Activated CD4-positive, alpha-beta T cell treated with anti-CD3 and anti-CD28 coated beads for 36 hours (primary cell): ENCODE results near the gene RAD51B. TPM values are rescaled to one million over a fixed set of nuclear protein-coding genes. Genes with fewer than 3 reads are reported as not detected.

Experiments used
- ATAC-seq: fragments of 200-7000 bp; cut with Tn5 transposase; one replicate; pipeline ENCODE4 v1.10.0; 2021; ENCODE audit warnings: mild to moderate bottlenecking, moderate library complexity
- CTCF ChIA-PET: fragments of 350-600 bp; sonication (Branson Sonifier 250); formaldehyde crosslinking; loops from one replicate; lab custom pipeline; 2021; ENCODE audit warnings: antibody characterized with exemption; lab: Charles Lee
- POLR2A ChIA-PET: fragments of 350-600 bp; sonication (Branson Sonifier 250); formaldehyde crosslinking; loops from one replicate; lab custom pipeline; 2021; ENCODE audit warnings: antibody characterized with exemption, inconsistent platforms; lab: Charles Lee
- DNase-seq: peaks from one replicate; pipeline ENCODE4 v3.0.0-alpha.2; 2020
- H3K27ac Mint-ChIP-seq: one replicate; pipeline ENCODE4 v1.8.0; 2021; ENCODE audit warnings: mixed read lengths
- H3K27me3 Mint-ChIP-seq: one replicate; pipeline ENCODE4 v1.8.0; 2021; ENCODE audit warnings: mixed read lengths
- H3K36me3 Mint-ChIP-seq: one replicate; pipeline ENCODE4 v1.8.0; 2021; ENCODE audit warnings: low read depth, mixed read lengths
- H3K4me1 Mint-ChIP-seq: one replicate; pipeline ENCODE4 v1.8.0; 2021; ENCODE audit warnings: mixed read lengths
- H3K4me3 Mint-ChIP-seq: one replicate; pipeline ENCODE4 v1.8.0; 2021; ENCODE audit warnings: mild to moderate bottlenecking, moderate library complexity, mixed read lengths
- H3K9me3 Mint-ChIP-seq: one replicate; pipeline ENCODE4 v1.8.0; 2021; ENCODE audit warnings: low read depth, mixed read lengths
- intact Hi-C, 2 experiments: fragments of 100-400 bp; cut with DNase I in 1 of 2; cut with micrococcal nuclease in 1 of 2; formaldehyde crosslinking; loops; one replicate each; pipeline versions ENCODE4 v1.14.2 to v1.15.1; 2022 to 2024; cut with DNase I, micrococcal nuclease
- total RNA-seq, 2 experiments: library from RNA; stranded (reverse); gene quantifications; one replicate each; pipeline ENCODE4 v1.2.3, GENCODE V29; 2021

Gene RAD51B
- total RNA-seq, 2 experiments from 2014 or later = 26.4 to 39.9 TPM

DNA sequence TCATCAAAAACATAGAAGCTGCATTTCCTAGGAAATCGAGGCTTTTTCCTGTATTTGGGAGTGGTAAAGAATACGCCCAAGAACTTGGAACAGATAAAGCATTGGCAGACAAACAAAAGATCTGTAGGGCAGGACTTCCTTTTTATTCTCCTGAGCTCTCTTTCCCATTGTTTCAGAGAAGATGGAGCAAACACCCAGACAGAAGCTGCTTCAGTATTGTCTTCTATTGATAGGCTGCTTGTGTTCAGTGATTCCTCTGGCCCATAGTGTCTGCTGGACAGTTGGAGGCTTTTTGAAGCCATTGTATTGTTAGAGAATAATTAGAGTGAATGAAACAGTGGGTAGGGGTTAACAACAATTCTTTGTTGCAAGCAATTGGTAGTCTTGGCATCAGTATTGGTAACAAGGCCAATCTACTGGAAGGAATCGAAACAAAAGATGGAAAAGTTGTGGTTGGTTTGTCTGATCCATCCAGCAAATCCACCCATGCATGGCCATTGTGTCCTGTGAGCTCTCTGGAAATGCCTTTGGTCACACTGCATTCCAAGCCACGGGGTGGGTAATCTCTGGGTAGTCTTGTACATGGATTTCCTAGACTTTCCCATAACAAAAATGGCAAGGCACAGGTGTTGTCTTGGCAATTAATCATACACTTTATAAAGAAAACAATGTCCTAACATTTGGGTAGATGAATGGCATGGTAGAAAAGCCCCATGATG is 424.8 kb downstream of the RAD51B start:
- no peaks in the 10 kb centered on the region for H3K9me3 Mint-ChIP-seq
- POLR2A ChIA-PET = no interaction called here
- CTCF ChIA-PET = interaction anchor here (0.6 to 2.1 kb wide), 5 partner anchors 9 to 573 kb away, joined by 3 to 5 read pairs (median 3); no protein-coding TSS in a partner anchor
- ATAC-seq (no peak), DNase-seq (no peak)
- no peaks in the 10 kb centered on the region for H3K36me3 Mint-ChIP-seq
- H3K27me3 Mint-ChIP-seq = no peaks in the 10 kb centered on the region
- no peak overlapping the region for H3K4me3 Mint-ChIP-seq
- H3K27ac Mint-ChIP-seq = no peak overlapping the region
- intact Hi-C loops = no loop called here
- H3K4me1 Mint-ChIP-seq = peaks cover 17% of the 10 kb centered on the region

DNA sequence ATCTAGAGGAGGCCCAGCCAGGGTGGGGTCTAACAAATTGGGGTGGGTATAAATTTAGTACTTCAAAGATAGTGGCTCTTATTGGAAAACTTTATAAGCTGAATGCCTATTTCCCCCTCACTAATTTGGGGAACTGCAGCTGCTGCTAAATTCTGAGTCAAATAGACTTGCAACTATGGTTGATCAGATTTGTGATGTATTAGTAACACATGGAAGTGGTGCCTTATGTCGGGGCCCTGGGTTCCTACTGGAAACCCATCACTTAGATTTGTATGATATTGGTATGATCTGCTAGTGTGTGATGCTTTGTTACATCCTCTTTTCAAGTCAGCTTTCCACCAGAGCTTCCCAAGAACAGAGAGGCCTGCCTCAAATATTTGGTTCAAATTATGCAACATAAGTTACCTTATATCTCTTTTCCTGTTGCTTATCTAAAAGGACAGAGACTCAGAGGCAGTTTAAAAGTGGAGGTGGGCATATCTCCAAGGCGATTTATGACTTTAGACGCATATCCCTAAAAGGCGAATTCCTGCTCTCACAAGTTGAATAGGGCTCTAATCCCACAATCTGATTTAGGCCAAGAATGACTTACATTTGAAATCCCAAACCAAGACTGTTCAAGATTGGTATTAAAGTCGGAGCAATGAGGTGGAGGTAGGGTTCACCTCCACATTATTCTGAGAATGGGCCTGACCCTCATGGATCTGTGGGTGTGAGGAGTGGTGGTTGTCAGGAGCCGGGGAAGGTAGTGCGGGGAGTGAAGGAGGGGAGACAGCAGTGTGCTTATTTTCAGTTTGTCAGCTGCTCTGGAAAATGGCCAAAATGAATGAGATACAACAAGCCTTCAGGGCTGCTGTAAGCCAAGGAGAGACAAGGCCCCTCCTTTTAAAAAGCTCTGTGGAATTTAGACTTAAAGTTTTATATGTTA is 425.8 kb downstream of the RAD51B start:
- ChIA-PET POLR2A (no interaction called here), CTCF (interaction anchor here (2.1 to 6.0 kb wide), 2 partner anchors 11 to 543 kb away, joined by 5 to 61 read pairs; no protein-coding TSS in a partner anchor)
- ATAC-seq (no peak), DNase-seq (no peak)
- no peak overlapping the region for H3K4me3 Mint-ChIP-seq
- H3K27me3 Mint-ChIP-seq = no peaks in the 10 kb centered on the region
- H3K9me3 Mint-ChIP-seq = no peaks in the 10 kb centered on the region
- H3K4me1 Mint-ChIP-seq = peaks cover 27% of the 10 kb centered on the region
- H3K36me3 Mint-ChIP-seq = no peaks in the 10 kb centered on the region
- H3K27ac Mint-ChIP-seq = peak overlapping the region; percentile 4
- intact Hi-C loops = no loop called here

DNA sequence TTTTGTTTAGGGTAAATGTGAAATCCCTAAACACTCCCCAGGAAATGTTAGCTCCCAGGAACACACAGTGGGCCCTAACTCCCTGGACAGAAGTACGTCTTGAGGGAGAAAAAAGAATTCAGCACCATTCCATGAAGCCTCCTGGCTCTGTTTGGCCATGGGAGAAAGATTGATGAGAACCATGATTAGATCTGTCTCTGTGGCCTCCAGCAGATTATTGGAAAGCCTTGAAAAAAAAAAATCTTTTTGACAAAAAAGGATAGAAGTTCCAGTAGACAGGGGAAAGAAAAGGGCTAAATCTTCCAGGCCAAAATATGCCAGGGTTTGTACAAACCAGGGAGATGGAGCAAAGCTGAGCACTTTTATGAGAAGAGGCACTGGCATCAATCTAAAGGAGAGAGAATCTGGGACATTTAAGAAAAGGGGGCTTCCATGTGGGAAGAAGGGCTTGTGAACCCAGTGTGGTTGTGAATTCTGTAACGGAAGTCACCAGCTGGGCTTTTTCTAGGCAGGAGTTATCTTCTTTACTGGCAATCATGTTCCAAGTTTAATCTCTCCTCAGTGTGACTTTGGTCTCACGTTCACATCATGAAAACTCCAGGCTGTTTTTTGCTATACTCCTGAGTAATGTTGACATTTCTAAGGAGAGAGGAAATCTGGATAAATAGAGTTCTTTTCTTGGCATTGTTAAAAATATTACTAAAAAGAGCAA is 426.7 kb downstream of the RAD51B start:
- CTCF ChIA-PET = interaction anchor here (0.5 to 6.0 kb wide), 8 partner anchors 10 to 598 kb away, joined by 3 to 61 read pairs (median 5); no protein-coding TSS in a partner anchor
- no peak for DNase-seq
- intact Hi-C loops = no loop called here
- H3K4me3 Mint-ChIP-seq = no peak overlapping the region
- ATAC-seq = no peak
- no peaks in the 10 kb centered on the region for H3K9me3 Mint-ChIP-seq
- H3K4me1 Mint-ChIP-seq = peaks cover 35% of the 10 kb centered on the region
- H3K36me3 Mint-ChIP-seq = no peaks in the 10 kb centered on the region
- H3K27me3 Mint-ChIP-seq = no peaks in the 10 kb centered on the region
- POLR2A ChIA-PET = interaction anchor here (0.6 to 0.8 kb wide), 2 partner anchors 131 to 570 kb away, joined by 3 to 8 read pairs; no protein-coding TSS in a partner anchor
- H3K27ac Mint-ChIP-seq = no peak overlapping the region

DNA sequence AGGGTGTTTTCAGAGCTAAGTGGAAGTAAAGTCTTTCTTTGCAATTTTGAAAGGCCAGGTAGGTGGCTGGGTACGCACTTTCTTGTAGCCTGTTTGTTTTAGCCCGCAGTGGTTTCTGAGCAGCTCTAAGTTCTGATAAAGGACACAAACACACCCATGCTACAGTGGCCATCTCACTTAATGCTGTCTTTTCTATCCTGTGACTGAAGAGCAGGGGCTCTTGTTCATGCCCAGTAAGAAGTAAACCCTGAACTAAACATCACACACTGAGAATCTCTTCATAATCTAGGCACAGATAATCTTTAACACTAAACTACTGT is 427.2 kb downstream of the RAD51B start:
- Mint-ChIP-seq H3K4me3 (no peak overlapping the region), H3K4me1 (peaks cover 41% of the 10 kb centered on the region), H3K27me3 (no peaks in the 10 kb centered on the region), H3K9me3 (no peaks in the 10 kb centered on the region), H3K36me3 (no peaks in the 10 kb centered on the region), H3K27ac (no peak overlapping the region)
- intact Hi-C loops = no loop called here
- ChIA-PET POLR2A (interaction anchor here (0.5 to 0.8 kb wide), 3 partner anchors 130 to 1675 kb away, joined by 3 to 8 read pairs (median 3); no protein-coding TSS in a partner anchor), CTCF (interaction anchor here (0.5 to 6.0 kb wide), 10 partner anchors 20 to 597 kb away, joined by 3 to 61 read pairs (median 3); no protein-coding TSS in a partner anchor)
- DNase-seq (no peak), ATAC-seq (no peak)

DNA sequence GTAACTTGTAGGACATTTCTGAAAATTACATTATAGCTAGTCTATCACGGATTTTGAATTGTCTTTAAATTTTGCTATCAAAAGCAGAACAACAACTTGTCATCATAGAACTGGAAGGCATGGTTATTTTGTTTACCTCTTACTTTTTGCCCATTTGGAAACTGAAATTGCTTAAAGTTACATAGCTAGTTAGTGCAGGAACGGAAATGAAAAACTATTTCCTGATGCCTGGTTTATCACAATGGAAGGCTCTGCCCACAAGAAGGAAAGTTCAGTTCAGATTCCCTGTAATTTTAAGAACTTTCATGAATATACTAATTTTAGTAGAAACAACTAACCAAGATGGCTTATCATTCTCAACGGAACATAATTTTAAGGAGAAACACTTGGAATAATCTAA is 427.7 kb downstream of the RAD51B start:
- intact Hi-C loops = no loop called here
- no peak overlapping the region for H3K27ac Mint-ChIP-seq
- no peaks in the 10 kb centered on the region for H3K27me3 Mint-ChIP-seq
- no peak overlapping the region for H3K4me3 Mint-ChIP-seq
- peaks cover 42% of the 10 kb centered on the region for H3K4me1 Mint-ChIP-seq
- ChIA-PET CTCF (interaction anchor here (0.6 to 6.0 kb wide), 12 partner anchors 36 to 597 kb away, joined by 3 to 61 read pairs (median 3); no protein-coding TSS in a partner anchor), POLR2A (interaction anchor here (0.5 to 0.7 kb wide), 3 partner anchors 130 to 1674 kb away, joined by 3 read pairs; no protein-coding TSS in a partner anchor)
- H3K36me3 Mint-ChIP-seq = no peaks in the 10 kb centered on the region
- no peaks in the 10 kb centered on the region for H3K9me3 Mint-ChIP-seq
- DNase-seq (no peak), ATAC-seq (no peak)

DNA sequence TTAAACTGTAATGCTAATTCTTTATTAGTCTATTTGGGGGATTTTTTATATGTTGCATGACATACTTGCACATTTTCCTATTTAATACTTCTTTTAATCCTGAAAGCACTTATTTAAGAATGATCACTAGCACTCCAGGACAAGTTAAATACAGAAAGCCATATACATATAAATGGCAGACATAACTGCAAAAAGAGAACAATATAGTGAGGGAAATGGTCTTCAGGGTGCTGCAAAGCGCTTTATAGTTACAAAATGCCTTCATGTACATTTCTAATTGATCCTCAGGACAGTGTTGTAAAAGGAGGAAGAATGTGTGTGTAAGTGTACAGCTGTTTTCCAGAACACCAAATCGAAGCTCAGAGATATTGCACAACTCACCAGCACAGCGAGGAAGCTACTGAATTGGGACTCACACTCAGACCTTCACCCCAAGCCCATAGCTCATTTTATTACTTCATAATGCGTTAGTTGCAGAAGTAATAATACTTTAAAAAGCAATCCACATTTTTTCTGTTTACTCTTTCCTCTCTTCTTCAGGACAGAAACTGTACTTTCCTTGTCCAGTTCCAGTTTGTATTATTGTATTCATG is 428.2 kb downstream of the RAD51B start:
- ChIA-PET POLR2A (interaction anchor here (0.7 kb wide), 1 partner anchor 274 kb away, joined by 3 read pairs; no protein-coding TSS in a partner anchor), CTCF (interaction anchor here (0.6 to 6.0 kb wide), 11 partner anchors 36 to 596 kb away, joined by 3 to 61 read pairs (median 3); no protein-coding TSS in a partner anchor)
- ATAC-seq (no peak), DNase-seq (no peak)
- intact Hi-C loops = loop anchor here (1.0 to 2.0 kb wide), 4 partner anchors 303 to 597 kb away; no protein-coding TSS in a partner anchor
- Mint-ChIP-seq H3K4me1 (peaks cover 42% of the 10 kb centered on the region), H3K27ac (no peak overlapping the region), H3K27me3 (no peaks in the 10 kb centered on the region), H3K36me3 (no peaks in the 10 kb centered on the region), H3K9me3 (no peaks in the 10 kb centered on the region), H3K4me3 (no peak overlapping the region)

DNA sequence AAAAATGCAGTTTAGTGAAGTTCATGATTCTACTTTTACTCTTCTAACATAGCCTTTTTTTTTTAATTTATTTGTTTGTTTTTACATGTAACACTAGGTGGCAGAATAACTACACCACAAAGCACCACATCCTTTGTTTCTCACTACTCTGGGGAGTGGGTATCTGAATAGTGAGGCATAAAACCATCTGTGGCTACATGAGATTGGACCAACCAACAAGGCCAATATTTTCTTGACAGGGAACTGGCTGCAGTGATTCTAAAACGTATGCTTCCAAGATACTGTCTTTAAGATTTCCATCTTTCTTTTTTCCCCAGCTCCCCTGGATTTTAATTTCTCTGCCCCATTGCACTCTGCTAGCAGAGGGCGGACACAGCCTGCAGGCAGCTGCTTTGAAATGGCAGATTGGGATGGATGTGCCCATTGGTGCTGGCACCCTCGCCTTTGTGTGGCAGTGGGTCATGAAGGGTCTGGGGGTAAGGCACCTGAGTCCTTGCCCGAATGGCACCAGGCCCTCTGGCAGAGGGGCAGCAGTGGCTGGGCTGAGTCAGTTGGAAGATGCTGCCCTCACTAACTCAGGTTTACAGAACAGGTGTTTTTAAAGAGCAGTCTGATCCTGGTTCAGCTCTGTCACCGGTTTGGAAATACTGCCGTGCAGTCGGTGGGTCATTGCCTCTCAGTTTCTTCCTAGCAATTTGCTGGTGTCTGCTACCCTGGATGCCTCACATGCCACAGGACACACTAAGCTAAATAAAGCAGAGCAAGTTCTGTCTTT is 429.1 kb downstream of the RAD51B start:
- ATAC-seq (peak; percentile 65), DNase-seq (peak; percentile 14)
- intact Hi-C loops = loop anchor here (1.0 to 2.0 kb wide), 4 partner anchors 304 to 596 kb away; no protein-coding TSS in a partner anchor
- CTCF ChIA-PET = interaction anchor here (0.5 to 6.0 kb wide), 19 partner anchors 9 to 596 kb away, joined by 3 to 61 read pairs (median 3); no protein-coding TSS in a partner anchor
- Mint-ChIP-seq H3K27me3 (no peaks in the 10 kb centered on the region), H3K9me3 (no peaks in the 10 kb centered on the region), H3K36me3 (no peaks in the 10 kb centered on the region), H3K27ac (no peak overlapping the region), H3K4me1 (peaks cover 42% of the 10 kb centered on the region), H3K4me3 (no peak overlapping the region)
- POLR2A ChIA-PET = no interaction called here

DNA sequence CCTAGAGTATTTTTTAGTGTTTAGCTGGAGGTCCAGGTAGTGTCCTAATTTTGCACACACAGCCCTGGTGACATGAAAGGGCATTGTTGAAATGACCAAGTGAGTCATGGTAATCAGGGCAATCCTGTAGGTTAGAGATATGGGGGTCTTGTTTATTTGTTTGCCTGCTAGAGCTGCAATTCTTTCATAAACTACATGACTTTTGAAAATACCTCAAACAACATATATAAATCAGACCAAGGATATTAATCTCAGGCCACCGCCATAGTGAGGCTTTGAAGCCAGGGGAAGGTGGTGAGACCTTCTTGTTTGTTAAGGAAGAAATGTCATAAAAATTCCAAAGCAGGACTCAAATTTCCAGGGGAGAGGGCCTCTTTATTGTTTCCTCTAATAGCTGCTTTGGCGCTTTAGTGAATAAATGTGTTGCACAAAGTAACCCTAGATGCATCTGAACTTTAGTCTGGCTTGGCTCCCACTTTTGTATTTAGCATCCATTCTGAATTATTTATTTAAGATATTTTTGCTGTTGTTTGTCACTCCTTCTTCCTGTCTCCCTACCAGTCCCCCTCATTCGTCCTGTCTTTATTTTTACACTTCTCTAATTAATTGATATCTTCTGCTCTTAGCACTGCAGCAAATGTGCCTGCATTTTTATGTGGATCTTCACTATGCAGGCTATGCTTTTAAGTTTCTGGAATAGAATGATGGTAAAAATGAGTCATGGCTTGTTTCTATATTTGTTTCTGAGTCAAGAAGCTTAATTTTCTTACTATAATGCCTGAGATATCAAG is 430.3 kb downstream of the RAD51B start:
- ChIA-PET POLR2A (no interaction called here), CTCF (interaction anchor here (0.5 to 6.0 kb wide), 17 partner anchors 9 to 1254 kb away, joined by 3 to 61 read pairs (median 4); no protein-coding TSS in a partner anchor)
- H3K4me3 Mint-ChIP-seq = no peak overlapping the region
- H3K27ac Mint-ChIP-seq = no peak overlapping the region
- no peaks in the 10 kb centered on the region for H3K36me3 Mint-ChIP-seq
- intact Hi-C loops = loop anchor here (2.0 to 5.0 kb wide), 2 partner anchors 232 to 305 kb away; no protein-coding TSS in a partner anchor
- no peaks in the 10 kb centered on the region for H3K9me3 Mint-ChIP-seq
- H3K4me1 Mint-ChIP-seq = peaks cover 45% of the 10 kb centered on the region
- H3K27me3 Mint-ChIP-seq = no peaks in the 10 kb centered on the region
- no peak for DNase-seq
- ATAC-seq = peak; percentile 63
